Measurements from ENCODE around the gene LRRN2. TPM values are rescaled to one million over a fixed set of nuclear protein-coding genes. Genes with fewer than 3 reads are reported as not detected.

LRRN2 gene
- polyA plus RNA-seq, 2 of the 4 experiments (the other 2 are of a cell fraction) = 3.6 to 6.6 TPM

GRCh38 chr1:204714194-204714860 is 28.8 kb upstream of the LRRN2 start:
- POLR2A ChIA-PET = no interaction called here

GRCh38 chr1:204713541-204713940 is 28.0 kb upstream of the LRRN2 start:
- no peak overlapping the region for H3K4me2 ChIP-seq
- TF ChIP-seq EHMT2 (IDR thresholded peaks at IDR 0.05; ENCODE audit: low read depth) (no peak), NFE2L2 (conservative IDR thresholded peaks at IDR 0.05; ENCODE audit: low read length) (no peak), FOXS1 (CRISPR knock-in tag; IDR thresholded peaks at IDR 0.05) (no peak), GATA3 (IDR thresholded peaks at IDR 0.05; ENCODE audit: borderline replicate concordance) (no peak), KDM1A (IDR thresholded peaks at IDR 0.05; ENCODE audit: low read depth) (no peak), RAD21 (conservative IDR thresholded peaks at IDR 0.05 in 1 of 2, IDR thresholded peaks at IDR 0.05 in 1 of 2) (no peak)
- H3K9me3 ChIP-seq = no peaks in the 10 kb centered on the region
- peaks cover 19% of the 10 kb centered on the region for H3K4me1 ChIP-seq
- no peak overlapping the region for H3K4me3 ChIP-seq
- H3K27ac ChIP-seq = no peak overlapping the region
- FAIRE-seq (no peak), ATAC-seq (no peak), DNase-seq (ENCODE audit: low read depth in 1 of 2, low spot score in 1 of 2) (no peak)
- ChIA-PET CTCF (interaction anchor here (1.0 to 4.9 kb wide), 6 partner anchors 11 to 50 kb away, joined by 3 to 26 read pairs (median 4); no protein-coding TSS in a partner anchor), POLR2A (no interaction called here)
- 80% methylated on average over 5 of the region's 5 CpGs for WGBS (ENCODE audit: missing lambda C conversion rate)

More at GRCh38 chr1:204714194-204714860, 28.8 kb upstream of the LRRN2 start:
- TF ChIP-seq JUN (IDR thresholded peaks at IDR 0.05) = no peak
- no peak for TF ChIP-seq ATOH8 (CRISPR knock-in tag; IDR thresholded peaks at IDR 0.05; ENCODE audit: low read depth)
- no peak for TF ChIP-seq TFCP2L1 (CRISPR knock-in tag; IDR thresholded peaks at IDR 0.05)
- no peak for TF ChIP-seq MAZ (IDR thresholded peaks at IDR 0.05; ENCODE audit: borderline replicate concordance, low read depth, low read length)
- TF ChIP-seq FOSL2 (IDR thresholded peaks at IDR 0.05) = no peak
- no peak for TF ChIP-seq FOSL2 (CRISPR knock-in tag; IDR thresholded peaks at IDR 0.05)
- Histone ChIP-seq H3K9me3 (no peaks in the 10 kb centered on the region), H3K4me1 (peaks cover 11% of the 10 kb centered on the region), H3K4me3 (no peak overlapping the region), H3K27ac (no peak overlapping the region), H3K4me2 (no peak overlapping the region)
- FAIRE-seq = no peak
- DNase-seq (ENCODE audit: low read depth in 1 of 2, low spot score in 1 of 2) = no peak
- ATAC-seq = no peak
- 60% methylated on average over 6 of the region's 6 CpGs for WGBS (ENCODE audit: missing lambda C conversion rate)
- CTCF ChIA-PET = interaction anchor here (0.6 to 4.9 kb wide), 10 partner anchors 10 to 148 kb away, joined by 3 to 26 read pairs (median 4); no protein-coding TSS in a partner anchor

- POLR2A ChIA-PET = no interaction called here
- DNase-seq (ENCODE audit: low read depth in 1 of 2, low spot score in 1 of 2) (no peak), ATAC-seq (no peak), FAIRE-seq (no peak)
- Histone ChIP-seq H3K4me3 (no peak overlapping the region), H3K4me2 (peak overlapping the region; percentile 59), H3K9me3 (no peaks in the 10 kb centered on the region), H3K27ac (peak overlapping the region in 1 of 2 experiments; percentile 35; a peak in 1 of 6 replicates), H3K4me1 (peaks cover 25% of the 10 kb centered on the region)
- 77% methylated on average over 4 of the region's 4 CpGs for WGBS (ENCODE audit: missing lambda C conversion rate)
- TF ChIP-seq RAD21 (conservative IDR thresholded peaks at IDR 0.05 in 1 of 2, IDR thresholded peaks at IDR 0.05 in 1 of 2) (no peak), E2F6 (IDR thresholded peaks at IDR 0.05; ENCODE audit: borderline replicate concordance, low read depth) (no peak), EHMT2 (IDR thresholded peaks at IDR 0.05; ENCODE audit: low read depth) (no peak)
- CTCF ChIA-PET = interaction anchor here (0.8 to 4.9 kb wide), 6 partner anchors 21 to 147 kb away, joined by 3 to 26 read pairs (median 4); no protein-coding TSS in a partner anchor
These were observed 27.3 kb upstream of the LRRN2 start for GRCh38 chr1:204712708-204713430.

GRCh38 chr1:204711947-204712701 is 26.6 kb upstream of the LRRN2 start:
- ATAC-seq = peak in 1 of 2 experiments; percentile 10; a peak in 1 of 6 replicates
- ChIA-PET CTCF (interaction anchor here (0.6 to 4.9 kb wide), 11 partner anchors 14 to 193 kb away, joined by 3 to 26 read pairs (median 4); no protein-coding TSS in a partner anchor), POLR2A (no interaction called here)
- Histone ChIP-seq H3K27ac (peak overlapping the region in 1 of 2 experiments; percentile 35; a peak in 2 of 6 replicates), H3K9me3 (no peaks in the 10 kb centered on the region), H3K4me1 (peaks cover 30% of the 10 kb centered on the region), H3K4me2 (peak overlapping the region; percentile 59), H3K4me3 (no peak overlapping the region)
- no peak for DNase-seq (ENCODE audit: low read depth in 1 of 2, low spot score in 1 of 2)
- WGBS (ENCODE audit: missing lambda C conversion rate) = 49% methylated on average over 22 of the region's 23 CpGs
- FAIRE-seq = no peak
- TF ChIP-seq FOSB (CRISPR knock-in tag; IDR thresholded peaks at IDR 0.05) = no peak
- no peak for TF ChIP-seq SREBF2 (IDR thresholded peaks at IDR 0.05)
- no peak for TF ChIP-seq ELK1 (IDR thresholded peaks at IDR 0.05; ENCODE audit: low read depth, low read length)
- no peak for TF ChIP-seq CBX2 (IDR thresholded peaks at IDR 0.05; ENCODE audit: borderline replicate concordance, low read depth)
- TF ChIP-seq POLR2AphosphoS2 (conservative IDR thresholded peaks at IDR 0.05; ENCODE audit: low read length) = no peak
- TF ChIP-seq SMC3 (IDR thresholded peaks at IDR 0.05) = no peak
- TF ChIP-seq EHF (CRISPR knock-in tag; IDR thresholded peaks at IDR 0.05) = no peak
- TF ChIP-seq ATOH8 (CRISPR knock-in tag; IDR thresholded peaks at IDR 0.05; ENCODE audit: low read depth) = no peak
- no peak for TF ChIP-seq HOXB5 (CRISPR knock-in tag; IDR thresholded peaks at IDR 0.05)
- TF ChIP-seq MAZ (IDR thresholded peaks at IDR 0.05; ENCODE audit: borderline replicate concordance, low read depth, low read length) = no peak
- TF ChIP-seq E2F6 (IDR thresholded peaks at IDR 0.05; ENCODE audit: borderline replicate concordance, low read depth) = no peak
- no peak for TF ChIP-seq TFCP2L1 (CRISPR knock-in tag; IDR thresholded peaks at IDR 0.05)

Data from A549 (cell line).